Small intestine (tissue), 7 donors: ENCODE results near the gene ZFYVE19. TPM values are rescaled to one million over a fixed set of nuclear protein-coding genes. Genes with fewer than 3 reads are reported as not detected.

Source experiments
- DNase-seq, 2 donors: peaks; one replicate each; pipeline versions ENCODE4 v3.0.0 to v3.0.0-alpha.2; 2013
- FAIRE-seq: peaks from 2 replicates; lab custom pipeline; 2012; peaks lifted over from hg19 to GRCh38; lab: Jason Lieb, UNC
- H3K27ac ChIP-seq, 3 donors: one replicate each; pipeline ENCODE4 v1.5.1; 2013; ENCODE audit warnings: low read length in 2 of 3, mild to moderate bottlenecking in 2 of 3, control low read depth in 1 of 3, inconsistent platforms in 1 of 3, low read depth in 1 of 3, moderate library complexity in 1 of 3
- H3K27me3 ChIP-seq, 3 donors: one replicate each; pipeline ENCODE4 v1.6.1; 2013; ENCODE audit warnings: low read length in 3 of 3, inconsistent platforms in 1 of 3; ENCODE audit not compliant: control insufficient read depth in 3 of 3, insufficient read depth in 3 of 3
- H3K36me3 ChIP-seq, 3 donors: one replicate each; pipeline ENCODE4 v1.6.1; 2013; ENCODE audit warnings: low read length in 3 of 3, inconsistent platforms in 1 of 3, low read depth in 1 of 3, mild to moderate bottlenecking in 1 of 3, moderate library complexity in 1 of 3; ENCODE audit not compliant: control insufficient read depth in 3 of 3, insufficient read depth in 2 of 3
- H3K4me1 ChIP-seq, 3 donors: one replicate each; pipeline ENCODE4 v1.6.1; 2013; ENCODE audit warnings: low read length in 2 of 3, inconsistent platforms in 1 of 3, low read depth in 1 of 3, mild to moderate bottlenecking in 1 of 3, moderate library complexity in 1 of 3; ENCODE audit not compliant: control insufficient read depth in 3 of 3, insufficient read depth in 2 of 3
- H3K4me3 ChIP-seq, 3 donors: one replicate each; pipeline ENCODE4 v1.5.1; 2013; ENCODE audit warnings: low read length in 3 of 3, control low read depth in 1 of 3, inconsistent platforms in 1 of 3, low read depth in 1 of 3, mild to moderate bottlenecking in 1 of 3, moderate library complexity in 1 of 3
- H3K9me3 ChIP-seq, 2 donors: one replicate each; pipeline ENCODE4 v1.6.1; 2013; ENCODE audit warnings: low read depth in 1 of 2, low read length in 1 of 2; ENCODE audit not compliant: control insufficient read depth in 2 of 2, insufficient read depth in 1 of 2
- WGBS, 3 donors: extraction: QIAGEN DNeasy Blood & Tissue Kit; methylation state at CpG; one replicate each; pipeline ENCODE4 v1.1.7; 2013; 5-methylcytosine and 5-hydroxymethylcytosine counted together
- polyA plus RNA-seq, 4 donors: library from polyadenylated mRNA; stranded (reverse) in 3 of 4; unstranded in 1 of 4; fragments of 200-250 nt in 3 of 4; fragments of 120-200 nt in 1 of 4; gene quantifications; one replicate each; pipeline versions ENCODE4 v1.2.1 to v1.2.3, GENCODE V29; 2013
- donor health status: healthy with polysubstance abuse.
- donor health status: control.
- donor health status: control.
- donor health status: Bipolar disorder and iron deficiency.
- donor health status: healthy.

The ZFYVE19 gene
- polyA plus RNA-seq, 4 donors, result 28.1 to 94.6 (median 44.1) TPM

- WGBS, 3 donors, result 10 to 59% (median 29%) methylated on average over 7 of the region's 7 CpGs
- DNase-seq (peak; percentile 83 to 84), FAIRE-seq (no peak)
- Histone ChIP-seq H3K9me3 (no peaks in the 10 kb centered on the region), H3K27ac (peak overlapping the region; percentile 86 to 90 (median 90)), H3K4me1 (peaks cover 0 to 37% (median 0%) of the 10 kb centered on the region in 3 donors), H3K27me3 (no peaks in the 10 kb centered on the region), H3K4me3 (peak overlapping the region in 1 of 3 donors; percentile 28), H3K36me3 (peaks cover 0 to 8% (median 2%) of the 10 kb centered on the region in 3 donors)
Measured at GRCh38 chr15:40829115-40829514, 22.2 kb downstream of the ZFYVE19 start.

GRCh38 chr15:40830884-40831283 lies 24.0 kb downstream of the ZFYVE19 start:
- peaks cover 0 to 11% (median 0%) of the 10 kb centered on the region in 3 donors for H3K36me3 ChIP-seq
- H3K4me1 ChIP-seq, result peaks cover 0 to 30% (median 0%) of the 10 kb centered on the region in 3 donors
- H3K9me3 ChIP-seq, result no peaks in the 10 kb centered on the region
- WGBS, 3 donors, result 75 to 85% (median 84%) methylated on average over 2 of the region's 2 CpGs
- DNase-seq (no peak), FAIRE-seq (no peak)
- no peak overlapping the region for H3K4me3 ChIP-seq
- H3K27me3 ChIP-seq, result no peaks in the 10 kb centered on the region
- no peak overlapping the region for H3K27ac ChIP-seq

- DNase-seq (no peak), FAIRE-seq (no peak)
- Histone ChIP-seq H3K27me3 (no peaks in the 10 kb centered on the region), H3K27ac (no peak overlapping the region), H3K36me3 (peaks cover 0 to 13% (median 0%) of the 10 kb centered on the region in 3 donors), H3K4me3 (no peak overlapping the region), H3K4me1 (peaks cover 0 to 20% (median 0%) of the 10 kb centered on the region in 3 donors), H3K9me3 (no peaks in the 10 kb centered on the region)
- 80 to 88% (median 82%) methylated on average over 1 of the region's 1 CpG for WGBS, 3 donors
Measured at GRCh38 chr15:40831861-40832260, 25.0 kb downstream of the ZFYVE19 start.

- Histone ChIP-seq H3K27ac (no peak overlapping the region), H3K4me3 (no peak overlapping the region), H3K36me3 (peaks cover 0 to 13% (median 0%) of the 10 kb centered on the region in 3 donors), H3K4me1 (peaks cover 0 to 20% (median 0%) of the 10 kb centered on the region in 3 donors), H3K9me3 (no peaks in the 10 kb centered on the region), H3K27me3 (no peaks in the 10 kb centered on the region)
- DNase-seq (no peak), FAIRE-seq (no peak)
Measured at GRCh38 chr15:40832903-40833302, 26.0 kb downstream of the ZFYVE19 start.

GRCh38 chr15:40836020-40836419 lies 29.1 kb downstream of the ZFYVE19 start:
- H3K4me3 ChIP-seq, result no peak overlapping the region
- H3K36me3 ChIP-seq, result peaks cover 0 to 22% (median 3%) of the 10 kb centered on the region in 3 donors
- no peaks in the 10 kb centered on the region for H3K9me3 ChIP-seq
- DNase-seq (no peak), FAIRE-seq (no peak)
- WGBS, 3 donors, result 95 to 97% (median 96%) methylated on average over 1 of the region's 1 CpG
- H3K27me3 ChIP-seq, result no peaks in the 10 kb centered on the region
- no peak overlapping the region for H3K27ac ChIP-seq
- no peaks in the 10 kb centered on the region for H3K4me1 ChIP-seq

- WGBS, 3 donors, result 88 to 90% (median 88%) methylated on average over 5 of the region's 5 CpGs
- no peak for FAIRE-seq
Measured at GRCh38 chr15:40838756-40839155, 31.9 kb downstream of the ZFYVE19 start.

GRCh38 chr15:40841741-40842140 lies 34.9 kb downstream of the ZFYVE19 start:
- H3K4me1 ChIP-seq, result peaks cover 0 to 6% (median 0%) of the 10 kb centered on the region in 3 donors
- no peak for FAIRE-seq
- 86 to 98% (median 92%) methylated on average over 2 of the region's 2 CpGs for WGBS, 3 donors
- peaks cover 0 to 30% (median 3%) of the 10 kb centered on the region in 3 donors for H3K36me3 ChIP-seq
- H3K4me3 ChIP-seq, result no peak overlapping the region
- DNase-seq, result no peak
- no peaks in the 10 kb centered on the region for H3K27me3 ChIP-seq
- H3K27ac ChIP-seq, result no peak overlapping the region
- no peaks in the 10 kb centered on the region for H3K9me3 ChIP-seq

More at GRCh38 chr15:40838756-40839155, 31.9 kb downstream of the ZFYVE19 start:
- Histone ChIP-seq H3K27me3 (no peaks in the 10 kb centered on the region), H3K36me3 (peaks cover 0 to 16% (median 3%) of the 10 kb centered on the region in 3 donors), H3K4me3 (no peak overlapping the region), H3K4me1 (peaks cover 0 to 3% (median 0%) of the 10 kb centered on the region in 3 donors), H3K27ac (no peak overlapping the region), H3K9me3 (no peaks in the 10 kb centered on the region)
- no peak for DNase-seq

GRCh38 chr15:40843261-40843884 lies 36.5 kb downstream of the ZFYVE19 start:
- peak; percentile 31 to 62 for DNase-seq
- Histone ChIP-seq H3K27ac (peak overlapping the region; percentile 33 to 98 (median 89)), H3K9me3 (no peaks in the 10 kb centered on the region), H3K4me1 (peaks cover 0 to 20% (median 0%) of the 10 kb centered on the region in 3 donors), H3K36me3 (peaks cover 0 to 35% (median 3%) of the 10 kb centered on the region in 3 donors), H3K27me3 (no peaks in the 10 kb centered on the region), H3K4me3 (peak overlapping the region; percentile 64 to 87 (median 75))
- 5 to 17% (median 16%) methylated on average over 34 of the region's 34 CpGs for WGBS, 3 donors
- FAIRE-seq, result no peak
